ENCODE data around the gene ROR1. TPM values are rescaled to one million over a fixed set of nuclear protein-coding genes. Genes with fewer than 3 reads are reported as not detected.

The ROR1 gene
- total RNA-seq, 1 experiment from 2014 or later, result 2.7 TPM

GRCh38 chr1:63887809-63888208 lies 114.0 kb downstream of the ROR1 start:
- Histone ChIP-seq H2AFZ (ENCODE audit: low read depth, low read length, poor library complexity, severe bottlenecking) (no peak overlapping the region), H3K4me1 (ENCODE audit: control insufficient read depth in 1 of 2, insufficient read depth in 2 of 2, low read length in 2 of 2) (peaks cover 0 to under 1% of the 10 kb centered on the region in 2 experiments; a peak in 2 of 4 replicates), H3K36me3 (ENCODE audit: control insufficient read depth in 1 of 2, insufficient read depth in 2 of 2, low read length in 2 of 2) (no peaks in the 10 kb centered on the region), H3K27ac (ENCODE audit: low read depth, low read length) (no peak overlapping the region), H3K4me3 (replicated peaks in 1 of 2; ENCODE audit: low read depth in 1 of 2, low read length in 2 of 2) (no peak overlapping the region), H3K9ac (ENCODE audit: low read length) (no peak overlapping the region), H3K79me2 (ENCODE audit: insufficient read depth, low read length) (no peaks in the 10 kb centered on the region), H4K20me1 (ENCODE audit: insufficient read depth) (no peaks in the 10 kb centered on the region), H3K9me2 (ENCODE audit: insufficient read depth) (no peaks in the 10 kb centered on the region), H3K27me3 (ENCODE audit: insufficient read depth, low read length) (no peaks in the 10 kb centered on the region), H3K9me3 (ENCODE audit: control insufficient read depth in 1 of 2, insufficient read depth in 1 of 2, low read depth in 1 of 2, low read length in 2 of 2) (no peaks in the 10 kb centered on the region; a peak in 1 of 4 replicates), H3K4me2 (ENCODE audit: low read length) (no peak overlapping the region)
- ChIA-PET CTCF (no interaction called here), POLR2A (no interaction called here), RAD21 (ENCODE audit: low non-redundant PET in 1 of 2, low total read pairs in 2 of 2, uncharacterized antibody in 2 of 2, unreplicated experiment in 2 of 2) (no interaction called here)
- no TSS peak for BruUV-seq (replicated peaks)
- intact Hi-C loops (cut with micrococcal nuclease), result no loop called here
- ATAC-seq (no peak), DNase-seq (ENCODE audit: low read depth, low spot score) (no peak)
- TF ChIP-seq MAX (IDR thresholded peaks at IDR 0.05) (no peak), YY1 (IDR thresholded peaks at IDR 0.05; ENCODE audit: extremely low read depth, insufficient replicate concordance, low read depth, low read length) (no peak), POLR2A (IDR thresholded peaks at IDR 0.05; ENCODE audit: borderline replicate concordance, extremely low read depth, insufficient read depth, insufficient read length) (no peak), ELF1 (IDR thresholded peaks at IDR 0.05; ENCODE audit: borderline replicate concordance, low read depth) (no peak), REST (IDR thresholded peaks at IDR 0.05; ENCODE audit: low read depth) (no peak), SP1 (IDR thresholded peaks at IDR 0.05; ENCODE audit: low read depth) (no peak)

GRCh38 chr1:63888984-63889383 lies 115.2 kb downstream of the ROR1 start:
- ATAC-seq (no peak), DNase-seq (ENCODE audit: low read depth, low spot score) (no peak)
- Histone ChIP-seq H3K79me2 (ENCODE audit: insufficient read depth, low read length) (no peaks in the 10 kb centered on the region), H3K9me2 (ENCODE audit: insufficient read depth) (no peaks in the 10 kb centered on the region), H3K9ac (ENCODE audit: low read length) (no peak overlapping the region), H3K4me3 (replicated peaks in 1 of 2; ENCODE audit: low read depth in 1 of 2, low read length in 2 of 2) (no peak overlapping the region), H3K27me3 (ENCODE audit: insufficient read depth, low read length) (no peaks in the 10 kb centered on the region), H3K4me2 (ENCODE audit: low read length) (no peak overlapping the region), H3K4me1 (ENCODE audit: control insufficient read depth in 1 of 2, insufficient read depth in 2 of 2, low read length in 2 of 2) (peaks cover 4 to 5% of the 10 kb centered on the region in 2 experiments; a peak in 2 of 4 replicates), H3K9me3 (ENCODE audit: control insufficient read depth in 1 of 2, insufficient read depth in 1 of 2, low read depth in 1 of 2, low read length in 2 of 2) (no peaks in the 10 kb centered on the region; a peak in 1 of 4 replicates), H3K36me3 (ENCODE audit: control insufficient read depth in 1 of 2, insufficient read depth in 2 of 2, low read length in 2 of 2) (no peaks in the 10 kb centered on the region), H4K20me1 (ENCODE audit: insufficient read depth) (no peaks in the 10 kb centered on the region), H2AFZ (ENCODE audit: low read depth, low read length, poor library complexity, severe bottlenecking) (no peak overlapping the region), H3K27ac (ENCODE audit: low read depth, low read length) (no peak overlapping the region)
- TF ChIP-seq JUND (IDR thresholded peaks at IDR 0.05) (no peak), MAX (IDR thresholded peaks at IDR 0.05) (no peak), POLR2AphosphoS5 (IDR thresholded peaks at IDR 0.05; ENCODE audit: low read depth, low read length) (no peak), ATF3 (IDR thresholded peaks at IDR 0.05) (no peak), CEBPB (IDR thresholded peaks at IDR 0.05; ENCODE audit: low read depth) (no peak), REST (IDR thresholded peaks at IDR 0.05; ENCODE audit: low read depth) (no peak), RAD21 (IDR thresholded peaks at IDR 0.05; ENCODE audit: low read depth) (no peak), ZFX (IDR thresholded peaks at IDR 0.05) (no peak)
- ChIA-PET CTCF (no interaction called here), POLR2A (no interaction called here), RAD21 (ENCODE audit: low non-redundant PET in 1 of 2, low total read pairs in 2 of 2, uncharacterized antibody in 2 of 2, unreplicated experiment in 2 of 2) (no interaction called here)
- intact Hi-C loops (cut with micrococcal nuclease), result no loop called here
- no TSS peak for BruUV-seq (replicated peaks)

Data from HCT116 (cell line).